Measurements from ENCODE around the gene C3orf22. TPM values are rescaled to one million over a fixed set of nuclear protein-coding genes. Genes with fewer than 3 reads are reported as not detected.

C3orf22 gene
- polyA plus RNA-seq, 2 donors = not detected

Other genes starting within 250 kb of the C3orf22 start
- gene KLF15, start 201.5 kb downstream of the C3orf22 start, polyA plus RNA-seq = 1 to 10 TPM; 5.0 to 8.2 TPM
- not detected for gene CFAP100, start 164.0 kb downstream of the C3orf22 start, polyA plus RNA-seq
- gene ZXDC, start 83.0 kb downstream of the C3orf22 start, polyA plus RNA-seq = 10 to 100 TPM in 1 of 2 donors, 1 to 10 TPM in 1; 9.2 to 13.3 TPM
- gene UROC1, start 41.2 kb downstream of the C3orf22 start, polyA plus RNA-seq = not detected
- under 1 TPM in 1 of 2 donors, not detected in 1; 0.04 TPM for gene CHST13, start 34.8 kb downstream of the C3orf22 start, polyA plus RNA-seq
- 1 to 10 TPM; 4.3 to 5.5 TPM for gene TXNRD3, start 96.2 kb upstream of the C3orf22 start, polyA plus RNA-seq
- 10 to 100 TPM in 1 of 2 donors, 1 to 10 TPM in 1; 7.0 to 11.9 TPM for gene CHCHD6, start 145.3 kb upstream of the C3orf22 start, polyA plus RNA-seq

Measured in esophagus (tissue), 2 donors.